Keratinocyte (primary cell): ENCODE data around the gene ITPK1. TPM values are rescaled to one million over a fixed set of nuclear protein-coding genes. Genes with fewer than 3 reads are reported as not detected.

Experiments
- DNase-seq: peaks from one replicate; pipeline ENCODE4 v3.0.0-alpha.2; 2011; ENCODE audit warnings: low read depth, missing footprints, low spot score
- FAIRE-seq: peaks from 2 replicates; lab custom pipeline; 2011; peaks lifted over from hg19 to GRCh38; lab: Jason Lieb, UNC
- H2AFZ ChIP-seq: 2 replicates; pipeline ENCODE4 v1.6.0; 2012; ENCODE audit warnings: low read length, control low read depth, inconsistent platforms; ENCODE audit not compliant: control insufficient read depth
- H3K27ac ChIP-seq: 2 replicates; pipeline ENCODE4 v1.5.1; 2011; ENCODE audit warnings: low read length; ENCODE audit not compliant: control insufficient read depth, insufficient read depth
- H3K27me3 ChIP-seq: 3 replicates; pipeline ENCODE4 v1.6.0; 2011; ENCODE audit warnings: low read length; ENCODE audit not compliant: control insufficient read depth, insufficient read depth; ENCODE audit errors: extremely low read depth
- H3K36me3 ChIP-seq, 2 experiments: 2 replicates in 1 of 2; 3 replicates in 1 of 2; pipeline ENCODE4 v1.5.1; 2011; ENCODE audit warnings: low read length in 2 of 2, mild to moderate bottlenecking in 1 of 2; ENCODE audit not compliant: control insufficient read depth in 2 of 2, insufficient read depth in 2 of 2; ENCODE audit errors: extremely low read depth in 1 of 2
- H3K4me1 ChIP-seq: 3 replicates; pipeline ENCODE4 v1.5.1; 2011; ENCODE audit warnings: low read length; ENCODE audit not compliant: control insufficient read depth, insufficient read depth; ENCODE audit errors: extremely low read depth
- H3K4me2 ChIP-seq: 3 replicates; pipeline ENCODE4 v1.6.0; 2011; ENCODE audit warnings: low read depth, low read length; ENCODE audit not compliant: control insufficient read depth, insufficient read depth; ENCODE audit errors: extremely low read depth
- H3K4me3 ChIP-seq, 3 experiments: fragments of 200-600 bp in 1 of 3; sonication (generic) in 1 of 3; 2 replicates in 2 of 3; 3 replicates in 1 of 3; pipeline ENCODE4 v1.5.1; 2011 to 2016; ENCODE audit warnings: low read length in 3 of 3, mild to moderate bottlenecking in 3 of 3, control low read depth in 2 of 3, inconsistent platforms in 1 of 3, low read depth in 1 of 3, mixed read lengths in 1 of 3, mixed run types in 1 of 3, moderate library complexity in 1 of 3; ENCODE audit not compliant: control insufficient read depth in 2 of 3, insufficient read depth in 2 of 3; ENCODE audit errors: extremely low read depth in 1 of 3
- H3K79me2 ChIP-seq: 2 replicates; pipeline ENCODE4 v1.6.0; 2012; ENCODE audit warnings: low read length; ENCODE audit not compliant: control insufficient read depth, insufficient read depth
- H3K9ac ChIP-seq: 3 replicates; pipeline ENCODE4 v1.6.0; 2011; ENCODE audit warnings: low read length; ENCODE audit not compliant: control insufficient read depth, insufficient read depth; ENCODE audit errors: extremely low read depth
- H3K9me1 ChIP-seq: 3 replicates; pipeline ENCODE4 v1.6.0; 2011; ENCODE audit warnings: low read length; ENCODE audit not compliant: control insufficient read depth, insufficient read depth; ENCODE audit errors: extremely low read depth
- H3K9me3 ChIP-seq: 2 replicates; pipeline ENCODE4 v1.5.1; 2012; ENCODE audit warnings: low read depth, low read length; ENCODE audit not compliant: control insufficient read depth
- H4K20me1 ChIP-seq: 3 replicates; pipeline ENCODE4 v1.6.0; 2011; ENCODE audit warnings: low read length; ENCODE audit not compliant: control insufficient read depth, insufficient read depth; ENCODE audit errors: extremely low read depth
- CTCF ChIP-seq, 3 experiments: IDR thresholded peaks in 1 of 3; conservative IDR thresholded peaks in 1 of 3; optimal IDR thresholded peaks in 1 of 3; 2 replicates in 2 of 3; 3 replicates in 1 of 3; pipeline versions ENCODE3 to v1.5.1; 2011; ENCODE audit warnings: low read length in 3 of 3, mild to moderate bottlenecking in 3 of 3, moderate library complexity in 2 of 3, control low read depth in 1 of 3, inconsistent platforms in 1 of 3; ENCODE audit not compliant: insufficient read depth in 2 of 3; ENCODE audit errors: extremely low read depth in 1 of 3
- EZH2 ChIP-seq: IDR thresholded peaks from one replicate; pipeline ENCODE4 v1.6.1; 2012; ENCODE audit warnings: inconsistent platforms, mild to moderate bottlenecking, low read length, moderate library complexity
- dilution Hi-C: fragments of 300-500 bp; cut with MboI; formaldehyde crosslinking; loops from one replicate; pipeline ENCODE4 v1.7.0; 2020; ENCODE audit warnings: low sequenced_read_pairs; ENCODE audit not compliant: extremely low pct_ligation_motif_present
- polyA plus RNA-seq, 5 experiments: library from polyadenylated mRNA; depleted of rRNA in 3 of 5; stranded (reverse) in 3 of 5; stranded (forward) in 1 of 5; unstranded in 1 of 5; fragments of >200 nt; gene quantifications; 1 replicate in 1 of 5; 2 replicates in 3 of 5; 3 replicates in 1 of 5; pipeline versions ENCODE4 v1.2.1 to v1.2.3, GENCODE V29; 2011 to 2012; ENCODE audit warnings: missing spikeins in 2 of 5, low read depth in 1 of 5, low replicate concordance in 1 of 5

ITPK1 gene
- polyA plus RNA-seq, 1 donor (not counting 4 experiments of a cell fraction or from before 2014, with no cell fraction given), result 67.8 TPM

- Histone ChIP-seq H3K36me3 (no peaks in the 10 kb centered on the region), H2AFZ (no peak overlapping the region), H3K27ac (no peak overlapping the region), H3K4me3 (no peak overlapping the region), H3K9ac (no peak overlapping the region), H3K9me1 (peaks cover 4% of the 10 kb centered on the region), H3K4me1 (peaks cover 15% of the 10 kb centered on the region), H4K20me1 (peaks cover 9% of the 10 kb centered on the region), H3K4me2 (no peak overlapping the region), H3K27me3 (no peaks in the 10 kb centered on the region), H3K79me2 (peaks cover 9% of the 10 kb centered on the region), H3K9me3 (no peaks in the 10 kb centered on the region)
- TF ChIP-seq EZH2, result no peak
- TF ChIP-seq CTCF (optimal IDR thresholded peaks at IDR 0.05 in 1 of 3, IDR thresholded peaks at IDR 0.05 in 1 of 3, conservative IDR thresholded peaks at IDR 0.05 in 1 of 3; ENCODE audit: extremely low read depth in 1 of 3, insufficient read depth in 2 of 3, low read length in 3 of 3), result no peak
- dilution Hi-C loops, result no loop called here
- FAIRE-seq (no peak), DNase-seq (no peak)
Measured at GRCh38 chr14:92971601-92972180, 144.0 kb downstream of the ITPK1 start.

- Histone ChIP-seq H3K27me3 (no peaks in the 10 kb centered on the region), H2AFZ (no peak overlapping the region), H4K20me1 (peaks cover 12% of the 10 kb centered on the region), H3K4me2 (no peak overlapping the region), H3K9ac (no peak overlapping the region), H3K4me3 (no peak overlapping the region), H3K79me2 (peaks cover 16% of the 10 kb centered on the region), H3K27ac (no peak overlapping the region), H3K9me1 (peaks cover 4% of the 10 kb centered on the region), H3K4me1 (peaks cover 15% of the 10 kb centered on the region), H3K9me3 (no peaks in the 10 kb centered on the region), H3K36me3 (no peaks in the 10 kb centered on the region)
- FAIRE-seq (no peak), DNase-seq (no peak)
- dilution Hi-C loops, result no loop called here
- no peak for TF ChIP-seq EZH2
- TF ChIP-seq CTCF (optimal IDR thresholded peaks at IDR 0.05 in 1 of 3, IDR thresholded peaks at IDR 0.05 in 1 of 3, conservative IDR thresholded peaks at IDR 0.05 in 1 of 3; ENCODE audit: extremely low read depth in 1 of 3, insufficient read depth in 2 of 3, low read length in 3 of 3), result no peak
Measured at GRCh38 chr14:92970271-92970670, 145.5 kb downstream of the ITPK1 start.
